B cell (primary cell): ENCODE data around the gene TTC39C. TPM values are rescaled to one million over a fixed set of nuclear protein-coding genes. Genes with fewer than 3 reads are reported as not detected.

Experiments
- ATAC-seq: fragments of 200-7000 bp; cut with Tn5 transposase; one replicate; pipeline ENCODE4 v1.10.0; 2021; ENCODE audit warnings: low read depth, mild to moderate bottlenecking, moderate number of reproducible peaks, moderate library complexity
- CTCF ChIA-PET: fragments of 350-600 bp; sonication (Branson Sonifier 250); formaldehyde crosslinking; loops from one replicate; lab custom pipeline; 2021; ENCODE audit warnings: antibody characterized with exemption, inconsistent platforms; lab: Charles Lee
- POLR2A ChIA-PET: fragments of 350-600 bp; sonication (Branson Sonifier 250); formaldehyde crosslinking; loops from one replicate; lab custom pipeline; 2021; ENCODE audit warnings: antibody characterized with exemption; lab: Charles Lee
- DNase-seq: peaks from one replicate; pipeline ENCODE4 v3.0.0; 2013
- H2AFZ ChIP-seq: 2 replicates; pipeline ENCODE4 v1.6.1; 2012; ENCODE audit warnings: mild to moderate bottlenecking, low read depth, low read length; ENCODE audit not compliant: insufficient read depth, poor library complexity, severe bottlenecking
- H3K27ac ChIP-seq, 2 donors: 1 replicate in 1 of 2; 2 replicates in 1 of 2; pipeline ENCODE4 v1.5.1; 2012 to 2013; ENCODE audit warnings: low read length in 2 of 2, mild to moderate bottlenecking in 2 of 2, moderate library complexity in 1 of 2
- H3K27me3 ChIP-seq, 4 experiments: fragments of 200-600 bp in 1 of 4; sonication (generic) in 1 of 4; replicated peaks in 1 of 4; 1 replicate in 2 of 4; 2 replicates in 2 of 4; pipeline versions ENCODE4 v1.6.1 to v1.7.0; 2013 to 2016; ENCODE audit warnings: low read length in 3 of 4, mild to moderate bottlenecking in 2 of 4, mixed read lengths in 1 of 4, moderate library complexity in 1 of 4; ENCODE audit not compliant: insufficient read depth in 4 of 4, control insufficient read depth in 3 of 4; ENCODE audit errors: control extremely low read depth in 1 of 4
- H3K36me3 ChIP-seq, 2 experiments: replicated peaks in 1 of 2; 1 replicate in 1 of 2; 2 replicates in 1 of 2; pipeline versions ENCODE4 v1.6.1 to v1.7.1; 2013; ENCODE audit warnings: low read length in 1 of 2; ENCODE audit not compliant: insufficient read depth in 2 of 2, control insufficient read depth in 1 of 2; ENCODE audit errors: control extremely low read depth in 1 of 2, extremely low read depth in 1 of 2
- H3K4me1 ChIP-seq, 2 donors: fragments of 200-600 bp in 1 of 2; sonication (generic) in 1 of 2; 1 replicate in 1 of 2; 2 replicates in 1 of 2; pipeline versions ENCODE4 v1.5.1 to v1.6.1; 2013 to 2017; ENCODE audit warnings: low read length in 2 of 2; ENCODE audit not compliant: control insufficient read depth in 2 of 2, insufficient read depth in 2 of 2
- H3K4me2 ChIP-seq: replicated peaks from 2 replicates; pipeline ENCODE3; 2012; ENCODE audit warnings: mild to moderate bottlenecking, low read depth, low read length; ENCODE audit not compliant: poor library complexity, severe bottlenecking
- H3K4me3 ChIP-seq, 5 experiments: fragments of 200-600 bp in 1 of 5; sonication (generic) in 1 of 5; 1 replicate in 3 of 5; 2 replicates in 2 of 5; pipeline versions ENCODE4 v1.5.1 to v1.7.0; 2011 to 2016; ENCODE audit warnings: low read length in 4 of 5, mild to moderate bottlenecking in 4 of 5, low read depth in 2 of 5, control low read depth in 1 of 5, moderate library complexity in 1 of 5; ENCODE audit not compliant: insufficient read depth in 1 of 5; ENCODE audit errors: control extremely low read depth in 1 of 5, extremely low read depth in 1 of 5
- H3K79me2 ChIP-seq: fragments of 200-600 bp; sonication (generic); one replicate; pipeline ENCODE4 v1.6.0; 2016; ENCODE audit warnings: low read length; ENCODE audit not compliant: control insufficient read depth, insufficient read depth
- H3K9ac ChIP-seq: fragments of 200-600 bp; sonication (generic); 2 replicates; pipeline ENCODE4 v1.6.1; 2017; ENCODE audit warnings: mild to moderate bottlenecking, low read length, moderate library complexity
- H3K9me3 ChIP-seq, 3 donors: one replicate each; pipeline versions ENCODE4 v1.6.1 to v1.7.1; 2013; ENCODE audit warnings: low read length in 2 of 3; ENCODE audit not compliant: control insufficient read depth in 2 of 3, insufficient read depth in 1 of 3; ENCODE audit errors: control extremely low read depth in 1 of 3
- H4K20me1 ChIP-seq: 2 replicates; pipeline ENCODE4 v1.6.0; 2012; ENCODE audit warnings: mild to moderate bottlenecking, low read length; ENCODE audit not compliant: insufficient read depth, control insufficient read depth, poor library complexity, severe bottlenecking
- H3K27ac Mint-ChIP-seq: one replicate; pipeline ENCODE4 v1.8.0; 2021; ENCODE audit warnings: mixed read lengths
- H3K27me3 Mint-ChIP-seq: one replicate; pipeline ENCODE4 v1.8.0; 2021; ENCODE audit warnings: mixed read lengths
- H3K4me1 Mint-ChIP-seq: one replicate; pipeline ENCODE4 v1.8.0; 2021; ENCODE audit warnings: mixed read lengths
- H3K4me3 Mint-ChIP-seq: one replicate; pipeline ENCODE4 v1.8.0; 2021; ENCODE audit warnings: mixed read lengths
- H3K9me3 Mint-ChIP-seq: one replicate; pipeline ENCODE4 v1.8.0; 2022; ENCODE audit warnings: mixed read lengths; ENCODE audit not compliant: insufficient read depth
- CTCF ChIP-seq: fragments of 200-600 bp; IDR thresholded peaks from one replicate; pipeline ENCODE4 v1.8.0; 2022; ENCODE audit warnings: antibody characterized with exemption, mild to moderate bottlenecking
- EZH2 ChIP-seq: IDR thresholded peaks from 2 replicates; pipeline ENCODE4 v1.6.1; 2012; ENCODE audit warnings: borderline replicate concordance, low read depth, mild to moderate bottlenecking, moderate library complexity, low read length; ENCODE audit not compliant: insufficient read depth, poor library complexity, severe bottlenecking
- WGBS: methylation state at CpG from one replicate; pipeline ENCODE4 v1.1.5; 2013; ENCODE audit warnings: missing lambda C conversion rate; ENCODE audit not compliant: insufficient coverage; 5-methylcytosine and 5-hydroxymethylcytosine counted together
- intact Hi-C: fragments of 100-400 bp; cut with micrococcal nuclease; formaldehyde crosslinking; loops from one replicate; pipeline ENCODE4 v1.10.0; 2022
- polyA plus RNA-seq: library from polyadenylated mRNA; depleted of rRNA; stranded (reverse); fragments of >200 nt; gene quantifications from 2 replicates; pipeline ENCODE4 v1.2.3, GENCODE V29; 2012
- total RNA-seq, 2 donors: library from RNA; stranded (reverse); fragments of 120-200 nt in 1 of 2; gene quantifications; 1 replicate in 1 of 2; 2 replicates in 1 of 2; pipeline versions ENCODE4 v1.2.3 to v1.2.4, GENCODE V29; 2013 to 2022

Gene TTC39C
- total and polyA plus RNA-seq, 2 donors (not counting 1 experiment from before 2014, with no cell fraction given), result 22.3 to 44.3 TPM

- peaks cover 0 to 7% (median 0%) of the 10 kb centered on the region in 3 donors for H3K9me3 ChIP-seq
- H3K79me2 ChIP-seq, result no peaks in the 10 kb centered on the region
- peaks cover 61 to 71% of the 10 kb centered on the region in 2 donors for H3K4me1 ChIP-seq
- TF ChIP-seq EZH2 (no peak), CTCF (no peak)
- ChIA-PET CTCF (interaction anchor here (1.6 kb wide), 1 partner anchor 11 kb away, joined by 5 read pairs; no protein-coding TSS in a partner anchor), POLR2A (no interaction called here)
- H3K27ac Mint-ChIP-seq, result peak overlapping the region; percentile 16
- H2AFZ ChIP-seq, result peak overlapping the region; percentile 73
- H3K9me3 Mint-ChIP-seq, result peaks cover 2% of the 10 kb centered on the region
- H3K4me1 Mint-ChIP-seq, result peaks cover 79% of the 10 kb centered on the region
- intact Hi-C loops, result loop anchor here (1.0 to 10.0 kb wide), 2 partner anchors 40 to 455 kb away; partner anchors contain the start of gene IMPACT
- peak overlapping the region; percentile 70 for H3K4me2 ChIP-seq
- peak overlapping the region; percentile 8 for H3K4me3 Mint-ChIP-seq
- ATAC-seq (no peak), DNase-seq (no peak)
- no peaks in the 10 kb centered on the region for H3K27me3 ChIP-seq
- H3K4me3 ChIP-seq, result peak overlapping the region in 1 of 5 experiments; percentile 48
- no peaks in the 10 kb centered on the region for H3K36me3 ChIP-seq
- H4K20me1 ChIP-seq, result no peaks in the 10 kb centered on the region
- H3K27me3 Mint-ChIP-seq, result no peaks in the 10 kb centered on the region
- H3K9ac ChIP-seq, result no peak overlapping the region
- 100% methylated on average over 3 of the region's 6 CpGs for WGBS
- H3K27ac ChIP-seq, result peak overlapping the region; percentile 85 to 88
Measured at GRCh38 chr18:23969664-23970063, 44.9 kb upstream of the TTC39C start.
